ENCODE results near the gene DNAJC6.
"Not testable (repeated sequence)": the region's sequence is repeated elsewhere in the genome, so short reads cannot be mapped to it uniquely, and the experiment has no call there.

Gene DNAJC6

GRCh38 chr1:65441464-65441863 is 132.1 kb downstream of the DNAJC6 start:
- no peak overlapping the region for H3K4me3 ChIP-seq (ENCODE audit: low read length)
- peaks cover 7% of the 10 kb centered on the region for H3K4me1 ChIP-seq (ENCODE audit: control insufficient read depth, insufficient read depth, low read length)
- H3K9ac ChIP-seq (ENCODE audit: low read depth, low read length) = no peak overlapping the region
- no peaks in the 10 kb centered on the region for H3K27me3 ChIP-seq (ENCODE audit: control insufficient read depth, insufficient read depth, low read length)
- no peaks in the 10 kb centered on the region for H3K9me3 ChIP-seq (replicated peaks; ENCODE audit: low read length)
- H3K4me2 ChIP-seq (ENCODE audit: low read length) = no peak overlapping the region
- H3K36me3 ChIP-seq (ENCODE audit: insufficient read depth, low read length) = no peaks in the 10 kb centered on the region

GRCh38 chr1:65442442-65442841 is 133.1 kb downstream of the DNAJC6 start:
- Histone ChIP-seq H3K36me3 (ENCODE audit: insufficient read depth, low read length) (no peaks in the 10 kb centered on the region), H3K27me3 (ENCODE audit: control insufficient read depth, insufficient read depth, low read length) (no peaks in the 10 kb centered on the region), H3K4me2 (ENCODE audit: low read length) (no peak overlapping the region), H3K9me3 (replicated peaks; ENCODE audit: low read length) (no peaks in the 10 kb centered on the region), H3K4me1 (ENCODE audit: control insufficient read depth, insufficient read depth, low read length) (peaks cover 7% of the 10 kb centered on the region), H3K9ac (ENCODE audit: low read depth, low read length) (no peak overlapping the region), H3K4me3 (ENCODE audit: low read length) (no peak overlapping the region)

- no peak overlapping the region for H3K4me3 ChIP-seq (ENCODE audit: low read length)
Observed at GRCh38 chr1:65443647-65444046, 134.3 kb downstream of the DNAJC6 start.

GRCh38 chr1:65444128-65444640 is 134.8 kb downstream of the DNAJC6 start:
- Histone ChIP-seq H3K9me3 (replicated peaks; ENCODE audit: low read length) (no peaks in the 10 kb centered on the region), H3K4me3 (ENCODE audit: low read length) (no peak overlapping the region), H3K4me1 (ENCODE audit: control insufficient read depth, insufficient read depth, low read length) (peaks cover 7% of the 10 kb centered on the region), H3K36me3 (ENCODE audit: insufficient read depth, low read length) (no peaks in the 10 kb centered on the region), H3K27me3 (ENCODE audit: control insufficient read depth, insufficient read depth, low read length) (no peaks in the 10 kb centered on the region), H3K4me2 (ENCODE audit: low read length) (no peak overlapping the region), H3K9ac (ENCODE audit: low read depth, low read length) (no peak overlapping the region)

More at GRCh38 chr1:65443647-65444046, 134.3 kb downstream of the DNAJC6 start:
- H3K4me1 ChIP-seq (ENCODE audit: control insufficient read depth, insufficient read depth, low read length) = peaks cover 7% of the 10 kb centered on the region
- H3K36me3 ChIP-seq (ENCODE audit: insufficient read depth, low read length) = no peaks in the 10 kb centered on the region
- H3K9ac ChIP-seq (ENCODE audit: low read depth, low read length) = no peak overlapping the region
- no peaks in the 10 kb centered on the region for H3K27me3 ChIP-seq (ENCODE audit: control insufficient read depth, insufficient read depth, low read length)
- no peak overlapping the region for H3K4me2 ChIP-seq (ENCODE audit: low read length)
- H3K9me3 ChIP-seq (replicated peaks; ENCODE audit: low read length) = no peaks in the 10 kb centered on the region

GRCh38 chr1:65445837-65446236 is 136.5 kb downstream of the DNAJC6 start:
- Histone ChIP-seq H3K4me1 (ENCODE audit: control insufficient read depth, insufficient read depth, low read length) (peaks cover 4% of the 10 kb centered on the region), H3K9me3 (replicated peaks; ENCODE audit: low read length) (no peaks in the 10 kb centered on the region), H3K27me3 (ENCODE audit: control insufficient read depth, insufficient read depth, low read length) (no peaks in the 10 kb centered on the region), H3K9ac (ENCODE audit: low read depth, low read length) (no peak overlapping the region), H3K4me2 (ENCODE audit: low read length) (no peak overlapping the region), H3K4me3 (ENCODE audit: low read length) (no peak overlapping the region), H3K36me3 (ENCODE audit: insufficient read depth, low read length) (no peaks in the 10 kb centered on the region)

- H3K4me3 ChIP-seq (ENCODE audit: low read length) = no peak overlapping the region
- no peaks in the 10 kb centered on the region for H3K9me3 ChIP-seq (replicated peaks; ENCODE audit: low read length)
- H3K9ac ChIP-seq (ENCODE audit: low read depth, low read length) = no peak overlapping the region
- no peaks in the 10 kb centered on the region for H3K4me1 ChIP-seq (ENCODE audit: control insufficient read depth, insufficient read depth, low read length)
- no peaks in the 10 kb centered on the region for H3K36me3 ChIP-seq (ENCODE audit: insufficient read depth, low read length)
- H3K4me2 ChIP-seq (ENCODE audit: low read length) = no peak overlapping the region
- no peaks in the 10 kb centered on the region for H3K27me3 ChIP-seq (ENCODE audit: control insufficient read depth, insufficient read depth, low read length)
Observed at GRCh38 chr1:65449214-65449823, 140.0 kb downstream of the DNAJC6 start.

- H3K4me3 ChIP-seq (ENCODE audit: low read length); H3K9ac ChIP-seq (ENCODE audit: low read depth, low read length); H3K9me3 ChIP-seq (replicated peaks; ENCODE audit: low read length); H3K4me1 ChIP-seq (ENCODE audit: control insufficient read depth, insufficient read depth, low read length); H3K27me3 ChIP-seq (ENCODE audit: control insufficient read depth, insufficient read depth, low read length); H3K4me2 ChIP-seq (ENCODE audit: low read length); H3K36me3 ChIP-seq (ENCODE audit: insufficient read depth, low read length): not testable (repeated sequence)
Observed at GRCh38 chr1:65455678-65456077, 146.3 kb downstream of the DNAJC6 start.

- H3K27me3 ChIP-seq (ENCODE audit: control insufficient read depth, insufficient read depth, low read length) = no peaks in the 10 kb centered on the region
- no peak overlapping the region for H3K9ac ChIP-seq (ENCODE audit: low read depth, low read length)
- no peaks in the 10 kb centered on the region for H3K9me3 ChIP-seq (replicated peaks; ENCODE audit: low read length)
- no peak overlapping the region for H3K4me2 ChIP-seq (ENCODE audit: low read length)
- no peak overlapping the region for H3K4me3 ChIP-seq (ENCODE audit: low read length)
- H3K36me3 ChIP-seq (ENCODE audit: insufficient read depth, low read length) = no peaks in the 10 kb centered on the region
- peaks cover 6% of the 10 kb centered on the region for H3K4me1 ChIP-seq (ENCODE audit: control insufficient read depth, insufficient read depth, low read length)
Observed at GRCh38 chr1:65456481-65456880, 147.1 kb downstream of the DNAJC6 start.

GRCh38 chr1:65457868-65458267 is 148.5 kb downstream of the DNAJC6 start:
- no peak overlapping the region for H3K9ac ChIP-seq (ENCODE audit: low read depth, low read length)
- no peaks in the 10 kb centered on the region for H3K27me3 ChIP-seq (ENCODE audit: control insufficient read depth, insufficient read depth, low read length)
- H3K4me2 ChIP-seq (ENCODE audit: low read length) = no peak overlapping the region
- peaks cover 6% of the 10 kb centered on the region for H3K4me1 ChIP-seq (ENCODE audit: control insufficient read depth, insufficient read depth, low read length)
- no peaks in the 10 kb centered on the region for H3K9me3 ChIP-seq (replicated peaks; ENCODE audit: low read length)
- no peaks in the 10 kb centered on the region for H3K36me3 ChIP-seq (ENCODE audit: insufficient read depth, low read length)
- no peak overlapping the region for H3K4me3 ChIP-seq (ENCODE audit: low read length)

- H3K27me3 ChIP-seq (ENCODE audit: control insufficient read depth, insufficient read depth, low read length) = no peaks in the 10 kb centered on the region
- no peak overlapping the region for H3K4me3 ChIP-seq (ENCODE audit: low read length)
- no peaks in the 10 kb centered on the region for H3K36me3 ChIP-seq (ENCODE audit: insufficient read depth, low read length)
- H3K9ac ChIP-seq (ENCODE audit: low read depth, low read length) = no peak overlapping the region
- no peak overlapping the region for H3K4me2 ChIP-seq (ENCODE audit: low read length)
- no peaks in the 10 kb centered on the region for H3K9me3 ChIP-seq (replicated peaks; ENCODE audit: low read length)
- H3K4me1 ChIP-seq (ENCODE audit: control insufficient read depth, insufficient read depth, low read length) = peaks cover 6% of the 10 kb centered on the region
Observed at GRCh38 chr1:65458730-65459396, 149.5 kb downstream of the DNAJC6 start.

- Histone ChIP-seq H3K9ac (ENCODE audit: low read depth, low read length) (no peak overlapping the region), H3K36me3 (ENCODE audit: insufficient read depth, low read length) (no peaks in the 10 kb centered on the region), H3K9me3 (replicated peaks; ENCODE audit: low read length) (no peaks in the 10 kb centered on the region), H3K4me3 (ENCODE audit: low read length) (no peak overlapping the region), H3K27me3 (ENCODE audit: control insufficient read depth, insufficient read depth, low read length) (no peaks in the 10 kb centered on the region), H3K4me2 (ENCODE audit: low read length) (no peak overlapping the region), H3K4me1 (ENCODE audit: control insufficient read depth, insufficient read depth, low read length) (peaks cover 6% of the 10 kb centered on the region)
Observed at GRCh38 chr1:65459397-65459768, 150.0 kb downstream of the DNAJC6 start.

Data from skeletal muscle satellite cell (primary cell).